Cardiac fibroblast (primary cell): ENCODE results near the gene REELD1.

ENCODE experiments used
- DNase-seq, 2 donors: peaks; one replicate each; pipeline versions ENCODE4 v3.0.0 to v3.0.0-alpha.2; 2010; ENCODE audit warnings: low read depth in 2 of 2
- H3K4me3 ChIP-seq, 2 donors: replicated peaks in 1 of 2; 1 replicate in 1 of 2; 2 replicates in 1 of 2; pipeline ENCODE4 v1.5.1; 2011; ENCODE audit warnings: low read depth in 2 of 2, low read length in 2 of 2, mild to moderate bottlenecking in 2 of 2, moderate library complexity in 1 of 2
- CTCF ChIP-seq: IDR thresholded peaks from one replicate; pipeline ENCODE4 v1.5.1; 2011; ENCODE audit warnings: low read depth, mild to moderate bottlenecking, low read length, inconsistent platforms

REELD1 gene

GRCh38 chr4:146191766-146192458 is 22.4 kb upstream of the REELD1 start:
- no peak overlapping the region for H3K4me3 ChIP-seq
- peak in 1 of 2 donors; percentile 13 for DNase-seq
- no peak for TF ChIP-seq CTCF

- H3K4me3 ChIP-seq = no peak overlapping the region
- DNase-seq = no peak
- TF ChIP-seq CTCF = no peak
Measured at GRCh38 chr4:146193628-146194027, 20.7 kb upstream of the REELD1 start.

DNA sequence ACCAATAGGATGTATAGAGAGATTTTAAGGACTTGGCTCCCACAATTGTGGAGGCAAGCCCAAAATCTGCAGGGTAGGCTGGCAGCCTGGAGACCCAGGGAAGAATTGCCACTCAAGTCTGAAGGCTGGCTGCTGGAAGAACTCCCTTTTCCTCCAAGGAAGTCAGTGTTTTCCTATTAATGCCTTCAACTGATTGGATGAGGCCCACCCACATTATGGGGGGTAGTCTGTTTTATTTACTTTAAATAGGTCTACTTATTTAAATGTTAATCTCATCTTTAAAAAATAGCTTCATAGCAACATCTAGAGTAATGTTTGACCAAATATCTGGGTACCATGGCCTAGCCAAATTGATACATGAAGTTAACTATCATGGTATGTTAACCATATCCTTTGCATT is 20.1 kb upstream of the REELD1 start:
- no peak overlapping the region for H3K4me3 ChIP-seq
- no peak for TF ChIP-seq CTCF
- DNase-seq = no peak

DNA sequence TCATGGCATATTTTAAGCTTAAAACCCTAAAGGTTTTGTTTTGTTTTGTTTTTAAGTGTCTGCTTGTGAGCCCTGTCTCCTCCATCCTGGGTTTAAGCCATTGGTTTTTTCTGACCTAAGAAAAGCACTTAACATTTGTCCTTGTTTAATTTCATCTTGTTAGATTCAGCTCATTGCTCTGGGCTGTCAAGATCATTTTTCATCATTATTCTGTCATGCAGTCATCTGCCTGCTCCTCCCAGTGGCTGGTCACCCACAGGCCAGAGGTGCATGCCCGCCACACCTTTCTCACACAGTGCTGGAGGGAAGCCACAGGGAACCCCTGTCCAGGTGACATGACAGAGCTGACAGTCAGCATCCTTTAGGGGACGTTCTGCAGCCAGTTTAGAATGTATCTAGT is 11.7 kb upstream of the REELD1 start:
- no peak for TF ChIP-seq CTCF
- no peak for DNase-seq
- H3K4me3 ChIP-seq = no peak overlapping the region

DNA sequence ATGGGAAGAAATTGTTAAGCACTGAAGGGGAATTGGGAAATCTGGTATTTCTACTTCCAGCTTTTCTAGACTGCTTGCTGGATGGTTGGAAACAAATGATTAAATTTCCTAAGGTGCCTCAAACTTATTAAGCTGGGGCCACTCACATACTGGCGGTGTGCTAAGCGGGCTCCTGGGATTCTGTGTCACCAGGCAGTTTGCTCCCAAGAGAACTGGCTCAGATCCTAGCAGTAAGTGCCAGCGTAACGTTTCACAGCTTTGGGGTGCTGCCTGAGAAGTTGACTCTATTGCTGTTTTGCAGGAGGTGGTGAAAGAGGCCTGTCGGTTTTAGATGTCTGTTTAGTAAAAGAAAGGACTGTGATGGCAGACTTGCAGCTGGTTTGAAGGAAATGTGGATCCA is 6.9 kb upstream of the REELD1 start:
- H3K4me3 ChIP-seq = no peak overlapping the region
- DNase-seq = no peak
- no peak for TF ChIP-seq CTCF

DNA sequence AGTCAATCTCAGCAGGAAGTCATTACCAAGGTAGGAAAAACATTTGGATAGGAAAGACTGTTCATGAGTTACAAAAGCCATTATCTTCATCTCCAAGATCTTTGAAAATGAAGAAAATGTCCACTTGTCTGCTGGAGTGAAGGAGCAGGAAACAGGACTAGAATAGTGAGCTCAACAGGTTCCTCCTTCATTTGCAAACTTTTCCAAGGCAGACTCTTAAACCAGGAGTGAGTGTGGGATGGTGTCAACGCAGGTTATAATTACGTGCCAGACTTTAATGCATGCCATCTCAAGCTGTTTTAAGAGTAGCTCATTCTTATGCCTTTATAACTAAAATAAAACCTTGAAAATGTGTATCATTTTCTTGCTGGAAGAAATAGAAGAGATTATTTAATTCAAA is 3.4 kb upstream of the REELD1 start:
- TF ChIP-seq CTCF = no peak
- H3K4me3 ChIP-seq = no peak overlapping the region
- DNase-seq = no peak

GRCh38 chr4:146211440-146211839 is 2.9 kb upstream of the REELD1 start:
- H3K4me3 ChIP-seq = no peak overlapping the region
- TF ChIP-seq CTCF = no peak
- DNase-seq = no peak
